GM12892 (cell line): ENCODE results near the gene EPHA6.

ENCODE experiments used
- POLR2A ChIP-seq: IDR thresholded peaks from 2 replicates; pipeline ENCODE4 v1.6.1; 2011; ENCODE audit warnings: low read depth, low read length, control low read depth
- POLR2AphosphoS5 ChIP-seq: IDR thresholded peaks from 2 replicates; pipeline ENCODE4 v1.6.1; 2011; ENCODE audit warnings: low read depth, low read length, control low read depth

DNA sequence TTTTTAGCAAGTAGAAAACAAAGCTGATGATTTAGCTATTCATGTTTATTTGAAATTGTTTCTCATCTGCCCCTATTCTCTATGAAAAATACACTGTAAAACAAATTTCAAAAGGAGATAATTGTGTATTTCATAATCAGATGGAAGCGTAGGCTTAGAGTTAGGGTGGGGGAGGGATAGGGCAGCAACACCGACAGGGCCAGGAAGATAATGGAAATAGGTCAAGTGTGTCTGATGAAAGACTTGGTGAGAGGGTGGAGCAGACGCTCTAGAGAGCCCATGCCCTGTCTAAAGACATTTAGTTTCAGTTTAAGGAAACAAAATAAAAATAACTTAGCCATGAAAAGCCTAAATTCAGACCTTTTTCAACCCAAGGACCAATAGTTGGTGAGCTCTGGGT lies 898.5 kb downstream of the EPHA6 start:
- TF ChIP-seq POLR2AphosphoS5 (no peak), POLR2A (no peak)
